Astrocyte of the cerebellum (primary cell): Measurements from ENCODE around the gene CPSF4.

Experiments
- DNase-seq: peaks from one replicate; pipeline ENCODE4 v3.0.0-alpha.2; 2011; ENCODE audit warnings: low read depth
- H3K4me3 ChIP-seq: 2 replicates; pipeline ENCODE4 v1.5.1; 2011; ENCODE audit warnings: mild to moderate bottlenecking, low read depth, low read length, moderate library complexity
- in situ Hi-C: cut with HindIII; loops from 2 replicates; pipeline ENCODE4 v1.10.0; 2017; ENCODE audit warnings: low sequenced_read_pairs
- TF ChIP-seq, protein P1 (sequence below): IDR thresholded peaks from 2 replicates; pipeline ENCODE4 v1.5.1; 2012; ENCODE audit warnings: low read length, low read depth, moderate library complexity, mild to moderate bottlenecking; ENCODE audit errors: missing control alignments

CPSF4 gene

DNA sequence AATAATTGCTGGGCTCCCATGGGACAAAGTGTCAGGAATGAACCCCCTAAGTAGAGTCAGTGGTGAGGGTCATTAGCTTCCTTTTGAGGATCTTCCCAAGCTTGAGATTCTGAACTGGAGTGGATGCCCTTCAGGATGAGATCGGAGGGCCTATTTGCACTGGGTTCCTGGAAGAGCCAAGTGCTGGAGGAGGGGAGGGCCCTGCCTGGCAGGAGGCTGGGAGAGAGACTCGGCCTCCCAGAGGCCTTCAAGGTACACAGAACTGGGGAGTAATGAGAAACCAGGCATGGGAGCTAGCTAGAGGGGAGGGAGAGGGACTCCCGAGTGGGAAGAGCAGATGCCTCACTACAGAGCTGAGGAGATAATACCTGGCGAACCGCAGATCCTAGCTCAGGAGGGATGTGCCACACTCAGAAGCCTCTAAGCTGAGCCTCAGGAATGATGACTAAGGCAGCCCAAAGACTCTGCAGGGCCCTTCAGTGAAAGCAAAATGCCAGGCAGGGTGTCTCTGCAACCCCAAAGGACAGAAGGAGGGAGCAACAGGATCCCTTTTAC, 39.8 kb upstream of the CPSF4 start:
- TF ChIP-seq, protein P1, sequence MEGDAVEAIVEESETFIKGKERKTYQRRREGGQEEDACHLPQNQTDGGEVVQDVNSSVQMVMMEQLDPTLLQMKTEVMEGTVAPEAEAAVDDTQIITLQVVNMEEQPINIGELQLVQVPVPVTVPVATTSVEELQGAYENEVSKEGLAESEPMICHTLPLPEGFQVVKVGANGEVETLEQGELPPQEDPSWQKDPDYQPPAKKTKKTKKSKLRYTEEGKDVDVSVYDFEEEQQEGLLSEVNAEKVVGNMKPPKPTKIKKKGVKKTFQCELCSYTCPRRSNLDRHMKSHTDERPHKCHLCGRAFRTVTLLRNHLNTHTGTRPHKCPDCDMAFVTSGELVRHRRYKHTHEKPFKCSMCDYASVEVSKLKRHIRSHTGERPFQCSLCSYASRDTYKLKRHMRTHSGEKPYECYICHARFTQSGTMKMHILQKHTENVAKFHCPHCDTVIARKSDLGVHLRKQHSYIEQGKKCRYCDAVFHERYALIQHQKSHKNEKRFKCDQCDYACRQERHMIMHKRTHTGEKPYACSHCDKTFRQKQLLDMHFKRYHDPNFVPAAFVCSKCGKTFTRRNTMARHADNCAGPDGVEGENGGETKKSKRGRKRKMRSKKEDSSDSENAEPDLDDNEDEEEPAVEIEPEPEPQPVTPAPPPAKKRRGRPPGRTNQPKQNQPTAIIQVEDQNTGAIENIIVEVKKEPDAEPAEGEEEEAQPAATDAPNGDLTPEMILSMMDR = no peak
- H3K4me3 ChIP-seq = no peak overlapping the region
- in situ Hi-C loops = no loop called here
- DNase-seq = no peak

DNA sequence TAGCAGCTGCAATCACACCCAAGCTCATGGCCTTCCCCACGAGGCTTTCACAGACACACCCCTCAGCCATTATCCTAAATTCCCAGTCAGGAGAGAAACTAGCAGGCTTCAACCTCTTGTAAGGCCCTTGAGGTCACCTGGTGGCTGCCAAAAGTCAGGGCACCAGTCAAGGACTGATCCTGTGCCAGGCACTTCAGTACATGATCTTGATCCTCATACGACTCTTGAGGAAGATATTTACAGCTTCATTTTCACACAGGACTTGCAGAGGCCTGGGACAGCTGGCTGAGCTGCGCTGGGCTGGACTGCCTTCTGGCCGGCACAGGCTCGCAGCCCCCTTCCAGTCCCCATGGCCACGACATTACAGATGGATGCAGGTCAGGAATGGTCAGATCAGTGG, 39.1 kb upstream of the CPSF4 start:
- H3K4me3 ChIP-seq = no peak overlapping the region
- TF ChIP-seq, protein P1 = no peak
- in situ Hi-C loops = no loop called here
- DNase-seq = no peak

DNA sequence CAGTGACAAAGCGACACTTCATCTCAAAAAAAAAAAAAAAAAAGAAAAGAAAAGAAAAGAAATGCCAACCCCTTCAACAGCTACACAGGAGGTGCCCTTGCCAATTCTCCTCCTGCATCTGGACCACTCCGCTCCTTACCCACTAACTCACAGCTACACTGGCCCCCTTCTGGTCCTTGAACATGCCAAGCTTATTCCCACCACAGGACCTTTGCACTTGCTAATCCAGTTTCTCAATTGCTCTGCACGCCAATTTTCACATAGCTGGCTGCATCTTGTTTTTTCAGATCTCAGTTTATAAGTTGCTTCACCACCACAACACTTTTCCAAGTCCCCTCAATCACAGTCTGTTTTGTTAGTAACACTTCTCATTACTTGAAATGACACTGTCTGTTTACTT, 35.9 kb upstream of the CPSF4 start:
- in situ Hi-C loops = no loop called here
- TF ChIP-seq, protein P1 = no peak
- DNase-seq = no peak

DNA sequence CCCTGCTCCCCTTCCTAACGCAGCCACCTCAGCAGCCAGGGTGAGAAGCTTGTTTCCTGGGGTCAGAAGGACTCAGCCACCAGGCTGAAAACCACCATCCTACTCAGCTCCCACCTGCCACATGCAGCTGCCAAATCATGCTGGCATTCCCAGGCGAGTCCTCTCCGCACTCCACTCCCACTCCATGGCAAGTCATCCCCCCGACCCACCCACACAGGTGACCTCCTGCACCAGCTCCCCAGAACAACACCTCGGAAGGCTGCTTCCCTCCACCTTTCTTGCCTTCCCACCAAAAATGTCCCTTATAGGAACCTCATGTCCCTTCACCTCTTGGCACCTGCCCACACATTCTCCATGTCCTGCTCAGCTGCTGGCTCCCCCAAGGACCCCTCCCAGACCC, 35.0 kb upstream of the CPSF4 start:
- DNase-seq = no peak
- no peak overlapping the region for H3K4me3 ChIP-seq
- TF ChIP-seq, protein P1 = no peak
- in situ Hi-C loops = no loop called here

More for the DNA sequence above, 35.9 kb upstream of the CPSF4 start:
- H3K4me3 ChIP-seq = no peak overlapping the region

DNA sequence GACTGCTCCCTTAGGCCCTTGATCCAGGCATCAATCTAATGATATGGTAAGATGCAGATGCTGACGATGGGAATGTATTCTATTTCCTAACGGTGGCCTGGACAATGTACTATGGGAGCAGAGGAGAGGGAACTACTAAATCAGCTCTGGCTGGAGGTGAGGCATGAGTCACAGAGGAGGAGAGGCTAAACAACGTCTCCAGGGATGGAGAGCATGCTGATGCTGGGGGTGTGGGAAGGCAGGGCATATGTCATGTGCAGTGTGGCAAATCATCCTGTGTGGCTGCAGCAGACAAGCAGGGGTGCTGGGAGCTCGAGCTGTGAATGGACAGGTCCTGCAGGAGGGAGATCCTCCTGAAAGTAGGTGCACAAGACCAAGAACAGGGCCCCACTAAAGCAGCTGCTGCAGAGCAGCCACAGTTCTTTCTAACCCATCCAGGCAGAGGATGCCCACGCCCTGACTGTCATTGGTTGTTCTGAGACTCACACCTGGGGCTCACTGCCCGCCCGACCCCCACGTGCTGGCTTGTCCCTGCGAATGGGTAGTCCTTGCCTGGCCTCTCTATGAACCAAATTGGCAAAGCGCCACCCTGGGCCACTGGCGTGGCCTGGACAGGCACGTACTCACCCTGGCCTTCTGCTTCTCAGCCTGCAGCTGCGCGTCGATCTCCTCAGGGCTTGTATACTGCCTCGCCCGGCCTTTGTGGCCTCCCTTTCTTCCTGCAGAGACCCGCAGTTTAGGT, 34.3 kb upstream of the CPSF4 start:
- in situ Hi-C loops = no loop called here
- no peak overlapping the region for H3K4me3 ChIP-seq
- DNase-seq = no peak
- TF ChIP-seq, protein P1 = no peak

DNA sequence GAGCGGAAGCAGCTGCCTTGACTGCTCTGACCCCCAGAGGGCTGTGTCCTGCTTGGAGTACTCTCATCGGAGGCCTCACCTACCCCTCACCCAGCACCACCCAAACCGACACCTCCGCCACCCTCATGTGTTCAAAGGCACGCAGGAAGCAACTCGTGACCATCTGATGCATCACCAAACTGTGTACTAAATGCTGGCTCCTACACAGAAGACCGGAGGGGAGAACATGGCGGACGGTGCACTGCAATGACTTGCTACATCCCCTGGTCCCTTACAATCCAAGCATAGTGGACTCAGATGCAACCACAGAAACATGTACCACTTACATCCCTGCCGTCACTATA, 33.8 kb upstream of the CPSF4 start:
- TF ChIP-seq, protein P1 = no peak
- in situ Hi-C loops = no loop called here
- H3K4me3 ChIP-seq = no peak overlapping the region
- DNase-seq = no peak

DNA sequence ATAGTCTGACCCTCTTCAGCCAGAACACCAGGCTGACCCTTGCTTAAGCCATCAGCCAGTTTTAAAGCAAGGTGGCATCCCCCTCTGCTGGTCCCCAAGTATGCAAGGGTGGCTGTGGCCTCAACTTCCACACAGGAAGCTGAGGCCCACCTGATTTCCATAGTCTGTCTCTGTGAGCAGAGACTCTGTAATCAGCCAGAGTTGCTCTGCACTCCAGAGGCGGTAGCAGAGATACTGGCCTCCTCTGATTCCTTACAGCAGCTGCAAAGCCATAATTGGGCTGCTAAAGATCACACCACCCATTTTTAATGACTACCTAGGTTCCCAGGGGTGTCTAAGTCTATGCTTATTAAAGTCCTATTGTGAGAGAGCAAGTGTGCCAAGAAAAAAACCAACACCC, 32.2 kb upstream of the CPSF4 start:
- H3K4me3 ChIP-seq = no peak overlapping the region
- TF ChIP-seq, protein P1 = no peak
- in situ Hi-C loops = no loop called here
- no peak for DNase-seq
